ENCODE measurements around the gene IRS1. TPM values are rescaled to one million over a fixed set of nuclear protein-coding genes. Genes with fewer than 3 reads are reported as not detected.
A peak's percentile ranks its signal among the peaks of the same experiment; 100 is the strongest.

Gene IRS1
- total RNA-seq, 1 experiment from 2014 or later, result 10.5 TPM

DNA sequence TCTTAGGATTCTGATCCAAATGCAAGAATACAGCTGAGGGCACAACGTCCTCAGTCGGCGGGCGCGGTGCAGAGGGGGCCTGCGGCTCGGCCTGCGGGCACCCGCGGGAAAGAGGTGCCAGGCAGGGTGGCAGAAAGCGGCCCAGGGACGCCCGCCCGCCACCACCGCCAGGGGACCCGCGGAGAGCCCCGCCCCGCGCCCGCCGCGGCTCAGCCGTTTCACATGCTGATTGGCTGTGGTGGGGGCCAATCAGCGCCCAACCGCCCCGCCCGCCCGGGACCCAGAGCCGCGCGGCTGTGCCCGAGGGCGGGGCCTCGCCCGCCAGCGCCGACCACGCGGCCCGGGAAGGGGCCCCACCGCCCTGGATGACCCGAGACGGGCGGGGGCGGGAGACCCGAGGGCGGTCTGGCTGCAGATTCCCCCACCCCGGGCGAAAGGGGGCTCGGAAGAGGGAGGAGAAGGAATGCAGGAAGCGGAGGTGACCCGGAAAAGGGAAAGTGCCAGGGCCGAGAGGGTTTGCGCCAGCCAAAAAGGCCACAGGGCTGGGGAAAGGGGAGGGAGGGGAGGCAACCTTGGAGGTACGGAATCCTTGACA is 8.0 kb downstream of the IRS1 start:
- Mint-ChIP-seq H3K4me1 (ENCODE audit: insufficient read depth, unreplicated experiment) (peaks cover 31% of the 10 kb centered on the region), H3K27me3 (ENCODE audit: insufficient read depth, unreplicated experiment) (no peaks in the 10 kb centered on the region), H3K9me3 (ENCODE audit: unreplicated experiment) (no peaks in the 10 kb centered on the region), H3K4me3 (ENCODE audit: unreplicated experiment) (peak overlapping the region; percentile 73), H3K36me3 (ENCODE audit: insufficient read depth, unreplicated experiment) (peaks cover 9% of the 10 kb centered on the region), H3K27ac (ENCODE audit: low read depth, unreplicated experiment) (peak overlapping the region; percentile 98)
- ChIA-PET CTCF (interaction anchor here (0.7 to 1.0 kb wide), 7 partner anchors 22 to 903 kb away, joined by 3 to 4 read pairs (median 4); no protein-coding TSS in a partner anchor), POLR2A (interaction anchor here (0.7 to 13.1 kb wide), 21 partner anchors 8 to 766 kb away, joined by 3 to 114 read pairs (median 4); partner anchors contain the start of genes IRS1 and RHBDD1)
- TF ChIP-seq CTCF (IDR thresholded peaks at IDR 0.05; ENCODE audit: unreplicated experiment), result peak; percentile 26
- intact Hi-C loops (cut with micrococcal nuclease), result loop anchor here (1.0 to 10.0 kb wide), 6 partner anchors 139 to 902 kb away; no protein-coding TSS in a partner anchor
- DNase-seq (ENCODE audit: unreplicated experiment), result peak; percentile 88
- BruUV-seq (replicated peaks), result no TSS peak

GRCh38 chr2:226791056-226791486 is 8.5 kb downstream of the IRS1 start:
- TSS peak; percentile 36 for BruUV-seq (replicated peaks)
- peaks cover 4% of the 10 kb centered on the region for H3K36me3 Mint-ChIP-seq (ENCODE audit: insufficient read depth, unreplicated experiment)
- CTCF ChIA-PET, result interaction anchor here (0.8 kb wide), 2 partner anchors 22 to 119 kb away, joined by 3 to 4 read pairs; no protein-coding TSS in a partner anchor
- intact Hi-C loops (cut with micrococcal nuclease), result loop anchor here (5.0 to 10.0 kb wide), 4 partner anchors 139 to 756 kb away; no protein-coding TSS in a partner anchor
- POLR2A ChIA-PET, result interaction anchor here (0.7 to 13.1 kb wide), 15 partner anchors 9 to 957 kb away, joined by 3 to 114 read pairs (median 4); partner anchors contain the start of gene IRS1
- H3K27me3 Mint-ChIP-seq (ENCODE audit: insufficient read depth, unreplicated experiment), result no peaks in the 10 kb centered on the region
- peaks cover 26% of the 10 kb centered on the region for H3K4me1 Mint-ChIP-seq (ENCODE audit: insufficient read depth, unreplicated experiment)
- H3K27ac Mint-ChIP-seq (ENCODE audit: low read depth, unreplicated experiment), result peak overlapping the region; percentile 98
- H3K4me3 Mint-ChIP-seq (ENCODE audit: unreplicated experiment), result peak overlapping the region; percentile 73
- no peak for TF ChIP-seq CTCF (IDR thresholded peaks at IDR 0.05; ENCODE audit: unreplicated experiment)
- no peaks in the 10 kb centered on the region for H3K9me3 Mint-ChIP-seq (ENCODE audit: unreplicated experiment)
- peak; percentile 56 for DNase-seq (ENCODE audit: unreplicated experiment)

GRCh38 chr2:226790431-226790830 is 9.2 kb downstream of the IRS1 start:
- Mint-ChIP-seq H3K9me3 (ENCODE audit: unreplicated experiment) (no peaks in the 10 kb centered on the region), H3K27ac (ENCODE audit: low read depth, unreplicated experiment) (peak overlapping the region; percentile 98), H3K36me3 (ENCODE audit: insufficient read depth, unreplicated experiment) (no peaks in the 10 kb centered on the region), H3K4me3 (ENCODE audit: unreplicated experiment) (peak overlapping the region; percentile 73), H3K4me1 (ENCODE audit: insufficient read depth, unreplicated experiment) (peaks cover 19% of the 10 kb centered on the region), H3K27me3 (ENCODE audit: insufficient read depth, unreplicated experiment) (no peaks in the 10 kb centered on the region)
- no peak for TF ChIP-seq CTCF (IDR thresholded peaks at IDR 0.05; ENCODE audit: unreplicated experiment)
- intact Hi-C loops (cut with micrococcal nuclease), result loop anchor here (5.0 to 10.0 kb wide), 4 partner anchors 138 to 756 kb away; no protein-coding TSS in a partner anchor
- no TSS peak for BruUV-seq (replicated peaks)
- no peak for DNase-seq (ENCODE audit: unreplicated experiment)
- CTCF ChIA-PET, result interaction anchor here (0.8 to 2.5 kb wide), 2 partner anchors 21 to 30 kb away, joined by 4 to 7 read pairs; no protein-coding TSS in a partner anchor
- POLR2A ChIA-PET, result interaction anchor here (0.6 to 13.1 kb wide), 15 partner anchors 8 to 956 kb away, joined by 3 to 114 read pairs (median 4); partner anchors contain the start of gene IRS1

GRCh38 chr2:226790011-226790410 is 9.6 kb downstream of the IRS1 start:
- Mint-ChIP-seq H3K36me3 (ENCODE audit: insufficient read depth, unreplicated experiment) (no peaks in the 10 kb centered on the region), H3K9me3 (ENCODE audit: unreplicated experiment) (no peaks in the 10 kb centered on the region), H3K27me3 (ENCODE audit: insufficient read depth, unreplicated experiment) (no peaks in the 10 kb centered on the region), H3K4me1 (ENCODE audit: insufficient read depth, unreplicated experiment) (peaks cover 19% of the 10 kb centered on the region), H3K27ac (ENCODE audit: low read depth, unreplicated experiment) (no peak overlapping the region), H3K4me3 (ENCODE audit: unreplicated experiment) (no peak overlapping the region)
- POLR2A ChIA-PET, result interaction anchor here (0.6 to 13.1 kb wide), 15 partner anchors 8 to 901 kb away, joined by 3 to 114 read pairs (median 4); partner anchors contain the start of gene IRS1
- no peak for TF ChIP-seq CTCF (IDR thresholded peaks at IDR 0.05; ENCODE audit: unreplicated experiment)
- no peak for DNase-seq (ENCODE audit: unreplicated experiment)
- CTCF ChIA-PET, result interaction anchor here (2.5 kb wide), 1 partner anchor 29 kb away, joined by 7 read pairs; no protein-coding TSS in a partner anchor
- BruUV-seq (replicated peaks), result no TSS peak
- intact Hi-C loops (cut with micrococcal nuclease), result loop anchor here (5.0 to 10.0 kb wide), 4 partner anchors 138 to 755 kb away; no protein-coding TSS in a partner anchor

Data from MCF 10A (cell line).